ENCODE results near the gene NPAS4.
"Not testable (repeated sequence)": the region's sequence is repeated elsewhere in the genome, so short reads cannot be mapped to it uniquely, and the experiment has no call there.

The NPAS4 gene

GRCh38 chr11:66426314-66426713 lies 5.5 kb downstream of the NPAS4 start:
- Histone ChIP-seq H3K4me2 (no peak overlapping the region), H4K20me1 (peaks cover 0 to 40% (median 7%) of the 10 kb centered on the region in 11 experiments; a peak in 11 of 22 replicates), H3K27ac (no peak overlapping the region), H3K4me1 (no peaks in the 10 kb centered on the region), H3K9ac (no peak overlapping the region), H3K27me3 (peaks cover 26 to 42% (median 37%) of the 10 kb centered on the region in 11 experiments), H3K9me3 (replicated peaks in 1 of 11) (peaks cover 0 to 11% (median 0%) of the 10 kb centered on the region in 11 experiments; a peak in 5 of 22 replicates), H3K36me3 (peaks cover 0 to under 1% (median 0%) of the 10 kb centered on the region in 11 experiments; a peak in 1 of 22 replicates), H3K4me3 (no peak overlapping the region)
- no peak for TF ChIP-seq Cebpa-rat (IDR thresholded peaks at IDR 0.05)

GRCh38 chr11:66428933-66429332 lies 8.1 kb downstream of the NPAS4 start:
- Histone ChIP-seq H3K36me3 (peaks cover 0 to 23% (median 15%) of the 10 kb centered on the region in 11 experiments; a peak in 13 of 22 replicates), H3K9me3 (replicated peaks in 1 of 11) (no peaks in the 10 kb centered on the region), H3K4me3 (no peak overlapping the region), H3K4me2 (no peak overlapping the region), H4K20me1 (peaks cover 0 to 30% (median 7%) of the 10 kb centered on the region in 11 experiments; a peak in 11 of 22 replicates), H3K9ac (no peak overlapping the region), H3K27me3 (peaks cover 8 to 17% (median 15%) of the 10 kb centered on the region in 11 experiments), H3K27ac (no peak overlapping the region), H3K4me1 (peaks cover 0 to 10% (median 2%) of the 10 kb centered on the region in 10 experiments; a peak in 6 of 20 replicates)
- TF ChIP-seq Cebpa-rat (IDR thresholded peaks at IDR 0.05): no peak

- peaks cover 0 to 5% (median 4%) of the 10 kb centered on the region in 11 experiments; a peak in 11 of 22 replicates for H3K27me3 ChIP-seq
- H3K36me3 ChIP-seq: peaks cover 4 to 33% (median 23%) of the 10 kb centered on the region in 11 experiments; a peak in 21 of 22 replicates
- H3K27ac ChIP-seq: no peak overlapping the region
- peaks cover 0 to 10% (median 2%) of the 10 kb centered on the region in 10 experiments; a peak in 6 of 20 replicates for H3K4me1 ChIP-seq
- no peak for TF ChIP-seq Cebpa-rat (IDR thresholded peaks at IDR 0.05)
- no peaks in the 10 kb centered on the region for H3K9me3 ChIP-seq (replicated peaks in 1 of 11)
- H3K9ac ChIP-seq: no peak overlapping the region
- H3K4me2 ChIP-seq: no peak overlapping the region
- no peak overlapping the region for H3K4me3 ChIP-seq
- H4K20me1 ChIP-seq: peaks cover 0 to 18% (median under 1%) of the 10 kb centered on the region in 11 experiments; a peak in 7 of 22 replicates
These were observed 9.3 kb downstream of the NPAS4 start for GRCh38 chr11:66429983-66430602.

GRCh38 chr11:66431287-66431686 lies 10.5 kb downstream of the NPAS4 start:
- Histone ChIP-seq H4K20me1 (peaks cover 0 to 11% (median 0%) of the 10 kb centered on the region in 11 experiments; a peak in 5 of 22 replicates), H3K9ac (peak overlapping the region in 1 of 11 experiments; percentile 24; a peak in 1 of 22 replicates), H3K36me3 (peaks cover 16 to 45% (median 35%) of the 10 kb centered on the region in 11 experiments), H3K4me1 (peaks cover 0 to 10% (median 2%) of the 10 kb centered on the region in 10 experiments; a peak in 6 of 20 replicates)
- not testable (repeated sequence) for H3K27ac ChIP-seq; H3K9me3 ChIP-seq (replicated peaks in 1 of 11); H3K4me3 ChIP-seq; H3K27me3 ChIP-seq; H3K4me2 ChIP-seq

GRCh38 chr11:66431871-66432329 lies 11.1 kb downstream of the NPAS4 start:
- H3K4me3 ChIP-seq; H3K27ac ChIP-seq; H3K4me2 ChIP-seq; H3K27me3 ChIP-seq; H3K9me3 ChIP-seq (replicated peaks in 1 of 11): not testable (repeated sequence)
- Histone ChIP-seq H3K4me1 (peaks cover 0 to 10% (median 3%) of the 10 kb centered on the region in 10 experiments; a peak in 8 of 20 replicates), H4K20me1 (peaks cover 0 to 11% (median 0%) of the 10 kb centered on the region in 11 experiments; a peak in 4 of 22 replicates), H3K36me3 (peaks cover 22 to 51% (median 41%) of the 10 kb centered on the region in 11 experiments), H3K9ac (peak overlapping the region in 1 of 11 experiments; percentile 24; a peak in 1 of 22 replicates)

- no peak for TF ChIP-seq Cebpa-rat (IDR thresholded peaks at IDR 0.05)
- Histone ChIP-seq H4K20me1 (peaks cover 0 to 7% (median 0%) of the 10 kb centered on the region in 11 experiments; a peak in 2 of 22 replicates), H3K36me3 (peaks cover 25 to 55% (median 45%) of the 10 kb centered on the region in 11 experiments), H3K27ac (no peak overlapping the region), H3K4me2 (peak overlapping the region in 1 of 11 experiments; percentile 12; a peak in 1 of 22 replicates), H3K4me1 (peaks cover 2 to 17% (median 8%) of the 10 kb centered on the region in 10 experiments; a peak in 17 of 20 replicates), H3K9ac (no peak overlapping the region), H3K9me3 (replicated peaks in 1 of 11) (no peaks in the 10 kb centered on the region), H3K27me3 (no peaks in the 10 kb centered on the region), H3K4me3 (no peak overlapping the region)
These were observed 11.8 kb downstream of the NPAS4 start for GRCh38 chr11:66432597-66432996.

GRCh38 chr11:66437979-66438503 lies 17.2 kb downstream of the NPAS4 start:
- no peaks in the 10 kb centered on the region for H3K27me3 ChIP-seq
- peaks cover 8 to 17% (median 14%) of the 10 kb centered on the region in 10 experiments; a peak in 19 of 20 replicates for H3K4me1 ChIP-seq
- peak overlapping the region; percentile 80 to 98 (median 85) for H3K4me3 ChIP-seq
- peak overlapping the region; percentile 82 to 96 (median 89) for H3K27ac ChIP-seq
- H3K4me2 ChIP-seq: peak overlapping the region; percentile 86 to 98 (median 96)
- H4K20me1 ChIP-seq: no peaks in the 10 kb centered on the region
- peaks cover 4 to 12% (median 7%) of the 10 kb centered on the region in 11 experiments for H3K9me3 ChIP-seq (replicated peaks in 1 of 11)
- H3K36me3 ChIP-seq: peaks cover 25 to 43% (median 36%) of the 10 kb centered on the region in 11 experiments
- no peak for TF ChIP-seq Cebpa-rat (IDR thresholded peaks at IDR 0.05)
- H3K9ac ChIP-seq: peak overlapping the region; percentile 79 to 93 (median 90)

GRCh38 chr11:66438504-66439466 lies 17.9 kb downstream of the NPAS4 start, which contains the start of gene MRPL11:
TSS of gene MRPL11 (minus strand) at chr11:66438848. CDS start at chr11:66438754, 94 bp downstream.
- Histone ChIP-seq H3K27me3 (no peaks in the 10 kb centered on the region), H3K9me3 (replicated peaks in 1 of 11) (peaks cover 12 to 19% (median 15%) of the 10 kb centered on the region in 11 experiments), H3K4me1 (peaks cover 8 to 15% (median 14%) of the 10 kb centered on the region in 10 experiments; a peak in 19 of 20 replicates), H3K4me2 (peak within 1 kb of the TSS; percentile 86 to 98 (median 96)), H3K9ac (peak within 1 kb of the TSS; percentile 79 to 93 (median 90)), H3K27ac (peak within 1 kb of the TSS; percentile 82 to 96 (median 89)), H4K20me1 (no peaks in the 10 kb centered on the region), H3K36me3 (peaks cover 25 to 36% (median 32%) of the 10 kb centered on the region in 11 experiments), H3K4me3 (peak within 1 kb of the TSS; percentile 80 to 98 (median 85))
- TF ChIP-seq Cebpa-rat (IDR thresholded peaks at IDR 0.05): no peak

- H3K4me3 ChIP-seq, H3K27me3 ChIP-seq, H3K4me2 ChIP-seq, H3K27ac ChIP-seq, H4K20me1 ChIP-seq, H3K9ac ChIP-seq: not testable (repeated sequence)
- peaks cover 8 to 20% (median 14%) of the 10 kb centered on the region in 10 experiments; a peak in 19 of 20 replicates for H3K4me1 ChIP-seq
- H3K36me3 ChIP-seq: peaks cover 19 to 21% (median 20%) of the 10 kb centered on the region in 11 experiments
- H3K9me3 ChIP-seq (replicated peaks in 1 of 11): peaks cover 18 to 34% (median 23%) of the 10 kb centered on the region in 11 experiments
These were observed 19.5 kb downstream of the NPAS4 start for GRCh38 chr11:66440101-66440939.

GRCh38 chr11:66440940-66441282 lies 20.1 kb downstream of the NPAS4 start:
- not testable (repeated sequence) for H3K27me3 ChIP-seq, H3K9ac ChIP-seq, H4K20me1 ChIP-seq, H3K27ac ChIP-seq, H3K4me2 ChIP-seq, H3K4me3 ChIP-seq
- peaks cover 18 to 36% (median 23%) of the 10 kb centered on the region in 11 experiments for H3K9me3 ChIP-seq (replicated peaks in 1 of 11)
- H3K4me1 ChIP-seq: peaks cover 8 to 20% (median 14%) of the 10 kb centered on the region in 10 experiments; a peak in 19 of 20 replicates
- peaks cover 13 to 15% (median 14%) of the 10 kb centered on the region in 11 experiments for H3K36me3 ChIP-seq
